Measurements from ENCODE around the gene SPTBN1.

SPTBN1 gene

GRCh38 chr2:54590216-54591120 lies 134.3 kb downstream of the SPTBN1 start:
- no peak for DNase-seq (ENCODE audit: low read depth)

DNA sequence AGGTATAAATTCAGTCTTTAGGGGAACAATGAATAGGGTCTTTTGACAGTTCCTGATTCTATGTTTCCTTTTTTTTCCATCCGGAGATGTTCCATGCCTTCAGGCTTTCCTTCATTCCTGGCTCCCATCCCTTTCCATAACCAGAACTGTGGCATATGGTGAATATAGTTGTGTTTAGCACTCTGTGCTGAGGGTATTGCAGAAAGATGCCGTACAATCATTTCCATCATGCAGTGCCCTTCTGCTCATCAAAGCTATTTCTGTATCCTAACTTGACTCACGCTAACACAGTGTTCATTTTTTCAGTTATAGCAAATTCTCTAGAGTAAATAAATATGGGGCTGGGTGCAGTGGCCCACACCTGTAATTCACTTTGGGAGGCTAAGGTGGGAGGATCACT lies 135.4 kb downstream of the SPTBN1 start:
- no peak for DNase-seq (ENCODE audit: low read depth)

GRCh38 chr2:54593249-54593648 lies 137.1 kb downstream of the SPTBN1 start:
- no peak for DNase-seq (ENCODE audit: low read depth)

GRCh38 chr2:54594048-54594447 lies 137.9 kb downstream of the SPTBN1 start:
- no peak for DNase-seq (ENCODE audit: low read depth)

DNA sequence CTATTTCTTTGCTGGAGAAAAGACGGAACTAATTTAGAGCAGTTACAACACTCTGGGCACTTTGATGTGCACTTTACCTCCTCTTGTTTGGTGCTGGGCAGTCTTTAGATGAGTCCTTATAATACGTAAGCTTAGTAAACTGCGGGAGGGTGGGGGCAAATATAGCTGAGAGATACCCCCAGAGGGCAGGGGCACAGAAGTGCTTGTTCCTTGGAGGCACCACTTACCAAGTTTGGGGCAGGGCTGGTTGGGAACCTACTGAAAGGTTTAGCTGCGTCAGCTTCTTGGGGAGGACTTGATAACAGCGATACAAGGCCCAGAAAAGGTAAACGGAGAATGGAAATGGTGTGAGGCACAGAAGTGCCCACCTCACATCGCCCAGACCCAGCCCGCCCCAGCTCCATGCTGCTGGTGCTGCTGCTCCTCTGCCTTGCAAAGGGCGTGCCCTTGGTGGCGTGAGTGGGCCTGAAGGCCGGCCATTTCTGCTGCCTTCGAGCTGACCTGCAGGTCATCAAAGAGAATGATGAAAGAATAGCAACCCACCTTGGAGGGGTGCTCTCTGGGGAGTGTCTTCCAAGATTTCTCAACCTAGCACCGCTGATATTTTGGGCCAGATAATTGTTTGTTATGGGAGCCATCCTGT lies 139.2 kb downstream of the SPTBN1 start:
- DNase-seq (ENCODE audit: low read depth): no peak

DNA sequence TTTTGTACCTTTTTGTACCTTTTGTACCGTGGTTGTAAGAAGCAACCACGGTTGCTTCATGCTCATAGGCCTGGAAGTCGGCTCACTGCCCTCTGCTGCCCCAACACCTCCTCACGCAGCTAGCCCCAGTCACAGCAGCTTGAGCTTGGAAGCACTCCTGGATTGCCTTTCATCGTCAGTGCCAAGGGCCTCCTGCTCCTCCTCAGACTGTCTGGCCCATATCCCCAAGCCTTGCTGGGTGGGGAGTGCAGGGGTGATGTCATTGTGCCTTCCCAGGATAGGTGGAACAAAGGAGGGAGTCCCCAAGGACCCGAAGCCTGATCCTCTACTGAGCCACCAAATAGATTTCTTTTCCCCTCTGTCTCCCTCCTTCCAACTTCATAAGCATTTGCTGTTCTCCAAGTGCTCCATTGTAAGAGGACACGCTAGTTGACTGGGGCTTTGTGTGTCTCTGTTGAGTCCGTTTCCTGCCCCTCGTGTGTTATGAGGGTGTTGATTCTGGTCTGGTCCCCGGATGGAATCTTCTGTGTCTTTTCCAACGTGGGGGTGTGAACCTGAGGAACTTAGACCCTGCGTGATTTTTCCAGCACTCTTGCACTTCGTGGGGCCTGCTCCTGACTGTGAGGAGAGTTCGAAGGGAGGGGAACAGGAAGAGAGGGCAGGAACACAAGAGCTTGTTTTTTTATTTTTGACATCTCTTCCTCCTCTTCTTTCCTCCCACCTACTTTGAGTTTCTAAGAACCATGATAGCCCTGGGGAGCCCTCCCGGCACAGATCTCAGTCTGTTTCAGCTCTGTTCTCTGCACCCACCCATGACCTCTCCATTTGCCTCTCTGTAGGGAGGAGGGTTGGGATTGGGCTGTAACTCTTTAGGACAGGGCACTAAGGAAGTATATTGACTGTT lies 140.1 kb downstream of the SPTBN1 start:
- no peak for DNase-seq (ENCODE audit: low read depth)

GRCh38 chr2:54597153-54597848 lies 141.2 kb downstream of the SPTBN1 start:
- DNase-seq (ENCODE audit: low read depth): no peak

DNA sequence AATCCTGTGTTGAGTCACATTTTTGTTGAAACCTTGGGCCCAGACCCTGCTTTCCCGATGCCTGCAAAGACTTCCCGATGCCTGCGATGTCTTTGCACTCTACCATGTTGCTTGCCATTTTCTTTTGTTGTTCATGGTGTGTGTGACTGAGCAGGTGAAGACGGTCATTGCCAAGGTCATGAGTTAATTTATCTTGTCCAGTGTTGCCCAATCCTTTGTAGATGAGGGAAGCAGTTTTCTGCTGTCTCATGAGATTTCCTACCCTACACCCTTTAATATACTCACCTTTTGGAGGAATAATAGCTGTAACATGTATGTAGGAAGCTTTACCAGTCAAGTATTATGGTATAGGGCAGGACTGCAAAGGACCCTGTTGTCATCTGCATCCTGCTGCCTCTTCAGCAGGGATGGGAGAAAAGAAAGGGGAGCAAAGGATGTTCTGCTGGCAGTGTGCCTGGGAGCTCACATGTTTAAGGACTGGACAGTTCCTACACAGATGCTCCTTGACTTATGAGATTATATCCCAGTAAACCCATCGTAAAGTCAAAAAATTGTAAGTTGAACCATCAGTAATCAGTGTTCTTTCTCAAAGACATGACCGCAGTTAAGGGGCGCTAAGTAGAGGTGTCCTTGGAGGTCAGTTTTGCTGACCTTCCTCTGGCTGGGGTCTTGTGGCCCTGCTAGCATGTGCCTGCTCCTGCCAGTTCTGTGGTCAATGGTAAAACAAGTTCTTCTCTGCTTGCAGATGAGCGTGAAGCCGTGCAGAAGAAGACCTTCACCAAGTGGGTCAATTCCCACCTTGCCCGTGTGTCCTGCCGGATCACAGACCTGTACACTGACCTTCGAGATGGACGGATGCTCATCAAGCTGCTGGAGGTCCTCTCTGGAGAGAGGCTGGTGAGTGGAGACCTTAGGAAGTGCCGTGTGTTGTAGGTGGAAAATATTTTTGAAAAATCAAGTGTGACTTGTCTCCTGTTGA lies 142.5 kb downstream of the SPTBN1 start:
- no peak for DNase-seq (ENCODE audit: low read depth)

DNA sequence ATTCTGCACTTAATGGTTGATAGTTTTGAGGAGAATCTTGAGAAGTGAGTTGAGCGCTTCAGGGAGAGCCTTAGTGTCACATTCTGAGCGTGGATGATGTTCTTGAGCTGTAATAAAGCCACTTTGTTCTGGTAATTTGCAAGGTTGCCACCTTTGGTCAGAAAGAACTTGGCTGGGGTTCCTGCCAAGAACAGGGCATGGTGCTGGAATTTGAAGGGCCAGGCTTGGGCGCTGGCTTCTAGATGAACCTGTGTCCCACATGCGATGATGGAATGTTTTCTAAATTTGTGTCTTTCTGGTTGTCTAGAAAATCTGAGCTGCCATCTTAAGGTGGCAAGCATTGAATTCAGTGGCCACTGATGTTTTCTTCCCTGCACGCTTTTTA lies 143.2 kb downstream of the SPTBN1 start:
- no peak for DNase-seq (ENCODE audit: low read depth)

- no peak for DNase-seq (ENCODE audit: low read depth)
These were observed 143.8 kb downstream of the SPTBN1 start for GRCh38 chr2:54599914-54600313.

- DNase-seq (ENCODE audit: low read depth): no peak
These were observed 145.2 kb downstream of the SPTBN1 start for GRCh38 chr2:54601339-54601738.

GRCh38 chr2:54602736-54603322 lies 146.7 kb downstream of the SPTBN1 start:
- no peak for DNase-seq (ENCODE audit: low read depth)

- DNase-seq (ENCODE audit: low read depth): no peak
These were observed 147.2 kb downstream of the SPTBN1 start for GRCh38 chr2:54603357-54603756.

- no peak for DNase-seq (ENCODE audit: low read depth)
These were observed 147.7 kb downstream of the SPTBN1 start for GRCh38 chr2:54603796-54604195.

DNA sequence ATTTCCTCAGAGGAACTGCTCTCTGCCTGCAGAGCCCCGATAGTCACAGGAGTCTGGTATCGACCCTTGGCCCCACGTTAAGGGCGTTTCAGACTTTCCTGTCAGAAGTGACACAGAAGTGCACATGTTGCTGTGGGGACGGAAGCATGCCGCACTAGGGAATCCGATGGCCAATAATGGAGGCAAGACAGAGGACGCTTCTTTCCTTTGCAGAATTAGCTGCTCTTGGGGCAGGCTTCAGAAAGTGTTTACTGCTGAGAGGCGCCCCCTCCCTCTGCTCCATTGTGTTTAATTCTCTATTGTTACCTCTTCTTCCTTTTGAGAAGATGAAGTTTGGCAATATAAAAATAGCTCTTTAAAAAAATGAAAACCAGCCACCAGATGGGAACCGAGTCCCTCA lies 148.7 kb downstream of the SPTBN1 start:
- no peak for DNase-seq (ENCODE audit: low read depth)

- no peak for DNase-seq (ENCODE audit: low read depth)
These were observed 149.7 kb downstream of the SPTBN1 start for GRCh38 chr2:54605836-54606235.

GRCh38 chr2:54606393-54606958 lies 150.3 kb downstream of the SPTBN1 start:
- peak; percentile 38 for DNase-seq (ENCODE audit: low read depth)

DNA sequence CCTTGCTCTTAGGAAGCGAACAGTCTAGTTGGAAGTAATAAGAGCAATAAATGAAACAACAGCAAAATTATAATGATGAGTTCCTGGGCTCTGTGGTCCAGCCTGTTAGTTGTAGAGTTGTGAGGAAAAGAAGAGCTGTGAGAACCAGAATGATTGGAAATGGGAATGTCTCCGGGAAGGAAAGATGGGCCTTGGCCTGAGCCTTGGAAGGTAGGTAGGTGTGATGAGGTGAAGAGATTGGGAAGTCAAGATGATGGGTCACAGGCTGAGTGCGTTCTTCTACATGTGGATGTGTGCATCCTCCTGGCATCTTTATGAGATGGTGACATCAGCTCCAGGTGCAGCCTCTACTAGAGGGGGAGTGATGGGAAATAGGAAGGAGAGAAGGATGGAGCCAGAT lies 152.1 kb downstream of the SPTBN1 start:
- DNase-seq (ENCODE audit: low read depth): no peak

DNA sequence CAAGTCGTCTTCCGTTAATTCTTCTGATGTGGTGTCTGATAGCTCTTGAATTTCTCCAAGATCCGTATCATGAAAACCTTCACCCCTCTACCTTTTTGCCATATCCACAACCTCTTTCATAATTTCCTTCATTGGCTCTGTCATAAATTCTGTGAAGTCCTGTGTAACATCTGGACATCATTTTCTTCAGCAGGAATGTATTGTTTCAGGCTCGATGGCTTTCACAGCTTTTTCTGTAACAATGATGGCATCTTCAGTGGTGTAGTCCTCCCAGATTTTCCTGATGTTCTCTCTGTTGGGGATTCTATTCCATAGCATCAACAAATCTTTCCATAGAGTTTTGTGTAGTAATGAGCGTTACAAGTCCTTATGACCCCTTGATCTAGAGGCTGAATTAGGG lies 153.1 kb downstream of the SPTBN1 start:
- no peak for DNase-seq (ENCODE audit: low read depth)

DNA sequence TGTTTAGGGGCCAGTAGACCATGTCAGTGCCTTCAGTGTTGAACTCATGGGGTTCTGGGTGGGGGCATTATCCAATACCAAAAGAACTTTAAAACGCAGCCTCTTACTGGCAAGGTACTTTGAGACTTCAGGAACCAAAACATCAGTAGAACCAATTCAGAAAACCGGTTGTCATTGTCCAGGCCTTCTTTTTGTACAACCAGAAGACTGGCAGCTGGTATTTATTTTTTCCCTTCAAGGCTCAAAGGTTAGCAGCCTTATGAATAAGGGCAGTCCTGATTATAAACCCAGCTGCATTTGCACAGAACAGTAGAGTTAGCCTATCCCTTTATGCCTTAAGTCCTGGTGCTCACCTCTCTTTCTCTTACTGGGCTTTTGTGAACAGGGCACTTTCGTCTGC lies 153.5 kb downstream of the SPTBN1 start:
- DNase-seq (ENCODE audit: low read depth): no peak
